ENCODE data around the gene TRIP13.
"Not testable (repeated sequence)": the region's sequence is repeated elsewhere in the genome, so short reads cannot be mapped to it uniquely, and the experiment has no call there.

Gene TRIP13

GRCh38 chr5:892394-893136 lies at the start of gene TRIP13, which contains the start of gene BRD9:
Gene TRIP13 (plus strand): TSS chr5:892884. CDS start chr5:892999, 115 bp downstream.
Gene BRD9 (minus strand): TSS chr5:892801. CDS start chr5:892657, 144 bp downstream.
- peak; percentile 22 to 81 for DNase-seq

- DNase-seq, result not testable (repeated sequence)
Observed at GRCh38 chr5:843371-843770, 49.3 kb upstream of the TRIP13 start.

- not testable (repeated sequence) for DNase-seq
Observed at GRCh38 chr5:843926-844325, 48.8 kb upstream of the TRIP13 start.

GRCh38 chr5:844426-844825 lies 48.3 kb upstream of the TRIP13 start:
- not testable (repeated sequence) for DNase-seq

- DNase-seq, result not testable (repeated sequence)
Observed at GRCh38 chr5:845031-845675, 47.5 kb upstream of the TRIP13 start.

- not testable (repeated sequence) for DNase-seq
Observed at GRCh38 chr5:845676-846601, 46.7 kb upstream of the TRIP13 start.

GRCh38 chr5:846602-847091 lies 46.0 kb upstream of the TRIP13 start:
- DNase-seq, result not testable (repeated sequence)

- not testable (repeated sequence) for DNase-seq
Observed at GRCh38 chr5:847212-847611, 45.5 kb upstream of the TRIP13 start.

- not testable (repeated sequence) for DNase-seq
Observed at GRCh38 chr5:847736-848135, 44.9 kb upstream of the TRIP13 start.

- DNase-seq, result no peak
Observed at GRCh38 chr5:848671-849111, 44.0 kb upstream of the TRIP13 start.

GRCh38 chr5:849651-850301 lies 42.9 kb upstream of the TRIP13 start:
- DNase-seq, result no peak

GRCh38 chr5:850511-851006 lies 42.1 kb upstream of the TRIP13 start, which contains the start of gene ZDHHC11:
Gene ZDHHC11 (minus strand): TSS chr5:850986. CDS start chr5:850602, 384 bp downstream.
- no peak for DNase-seq

GRCh38 chr5:851076-851475 lies 41.6 kb upstream of the TRIP13 start:
- DNase-seq, result no peak

GRCh38 chr5:851553-851952 lies 41.1 kb upstream of the TRIP13 start:
- DNase-seq, result no peak

- DNase-seq, result no peak
Observed at GRCh38 chr5:852018-852417, 40.7 kb upstream of the TRIP13 start.

GRCh38 chr5:852431-853401 lies 40.0 kb upstream of the TRIP13 start:
- DNase-seq, result no peak

GRCh38 chr5:853416-854090 lies 39.1 kb upstream of the TRIP13 start:
- not testable (repeated sequence) for DNase-seq

- DNase-seq, result no peak
Observed at GRCh38 chr5:854217-854616, 38.5 kb upstream of the TRIP13 start.

- DNase-seq, result no peak
Observed at GRCh38 chr5:854966-855743, 37.5 kb upstream of the TRIP13 start.

All from NCI-H187 (cell line).